Measurements from ENCODE around the gene DNM1.

Gene DNM1

DNA sequence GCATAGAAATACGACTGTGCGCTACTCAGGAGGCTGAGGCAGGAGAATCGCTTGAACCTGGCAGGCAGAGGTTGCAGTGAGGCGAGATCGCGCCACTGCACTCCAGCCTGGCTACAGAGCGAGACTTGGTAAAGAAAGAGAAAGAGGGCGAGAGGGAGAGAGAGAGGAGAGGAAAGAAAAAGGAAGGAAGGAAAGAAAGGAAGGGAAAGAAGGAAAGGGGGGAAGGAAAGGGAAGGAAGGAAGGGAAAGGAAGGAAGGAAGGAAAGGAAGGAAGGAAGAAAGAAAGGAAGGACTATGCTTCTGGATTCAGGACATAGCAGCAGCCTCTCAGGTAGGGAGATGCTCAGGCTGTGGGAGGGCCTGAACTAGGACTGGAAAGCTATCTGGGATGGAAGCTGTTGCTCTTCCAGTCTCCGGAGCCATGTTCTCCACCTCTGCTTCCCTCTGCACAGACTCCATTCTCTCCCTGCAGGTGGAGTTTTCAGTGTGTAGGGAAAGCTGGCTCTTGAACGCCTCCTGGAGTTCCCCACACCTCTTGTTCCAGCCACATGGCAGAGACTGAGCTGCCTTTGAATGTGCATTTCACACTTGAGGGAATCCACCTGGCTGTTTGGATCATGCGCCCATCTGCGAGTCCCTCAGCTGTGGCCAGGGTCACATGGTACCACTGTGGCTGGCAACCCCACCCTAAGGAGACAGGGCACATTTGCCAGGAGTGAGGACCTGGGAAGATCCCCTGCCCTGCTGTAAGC is 82.0 kb downstream of the DNM1 start:
- Histone ChIP-seq H3K36me3 (ENCODE audit: control insufficient read depth, insufficient read depth, low read length) (no peaks in the 10 kb centered on the region), H3K79me1 (ENCODE audit: low read length) (no peaks in the 10 kb centered on the region), H3K23ac (ENCODE audit: low read length) (no peak overlapping the region), H4K8ac (ENCODE audit: low read depth, low read length) (no peak overlapping the region), H2BK15ac (replicated peaks; ENCODE audit: low read depth) (no peak overlapping the region), H3K4ac (ENCODE audit: low read depth, low read length) (no peak overlapping the region), H3K27me3 (ENCODE audit: insufficient read depth, low read length, poor library complexity) (no peaks in the 10 kb centered on the region), H3K4me1 (ENCODE audit: control insufficient read depth, low read depth, low read length) (no peaks in the 10 kb centered on the region), H3K27ac (ENCODE audit: low read depth, low read length) (no peak overlapping the region), H3K9ac (ENCODE audit: low read length) (no peak overlapping the region), H3K4me3 (ENCODE audit: low read length) (no peak overlapping the region), H2BK5ac (ENCODE audit: low read length) (no peak overlapping the region), H4K5ac (ENCODE audit: low read length) (no peak overlapping the region), H3K56ac (ENCODE audit: low read length) (no peak overlapping the region), H2AK5ac (ENCODE audit: low read length) (no peak overlapping the region), H3K79me2 (ENCODE audit: control insufficient read depth, insufficient read depth, low read length) (no peaks in the 10 kb centered on the region), H3K18ac (ENCODE audit: low read length) (no peak overlapping the region), H3K4me2 (ENCODE audit: low read length) (no peak overlapping the region), H2BK120ac (ENCODE audit: low read depth, low read length) (no peak overlapping the region)
- WGBS (ENCODE audit: extremely low coverage, insufficient coverage, low lambda C conversion rate) = no CpG with 5 or more reads among the region's 12 CpGs
- DNase-seq = no peak

DNA sequence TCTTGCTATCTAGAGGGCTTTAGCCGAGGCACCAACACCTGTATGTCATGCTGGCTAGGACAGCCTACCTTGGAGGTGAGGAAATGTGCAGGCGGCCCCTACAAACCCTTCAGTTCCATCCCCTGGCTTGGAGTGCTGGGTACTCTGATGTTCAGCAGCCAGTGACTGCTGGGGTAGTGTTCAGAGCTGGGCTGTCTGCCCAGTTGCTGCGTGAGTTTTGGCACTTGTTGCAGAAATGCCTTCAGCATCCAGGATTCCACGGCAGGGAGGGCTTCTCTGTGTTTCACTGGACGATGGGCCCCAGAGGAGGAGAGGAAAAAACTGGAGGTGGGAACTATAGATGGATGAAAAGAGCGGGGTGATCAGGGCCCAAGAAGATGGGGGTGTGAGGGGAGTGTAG is 83.3 kb downstream of the DNM1 start:
- no peak for DNase-seq
- Histone ChIP-seq H3K23ac (ENCODE audit: low read length) (no peak overlapping the region), H2BK15ac (replicated peaks; ENCODE audit: low read depth) (no peak overlapping the region), H3K36me3 (ENCODE audit: control insufficient read depth, insufficient read depth, low read length) (no peaks in the 10 kb centered on the region), H4K5ac (ENCODE audit: low read length) (no peak overlapping the region), H3K79me1 (ENCODE audit: low read length) (no peaks in the 10 kb centered on the region), H3K27me3 (ENCODE audit: insufficient read depth, low read length, poor library complexity) (no peaks in the 10 kb centered on the region), H3K79me2 (ENCODE audit: control insufficient read depth, insufficient read depth, low read length) (no peaks in the 10 kb centered on the region), H2BK5ac (ENCODE audit: low read length) (no peak overlapping the region), H3K4me1 (ENCODE audit: control insufficient read depth, low read depth, low read length) (no peaks in the 10 kb centered on the region), H3K4ac (ENCODE audit: low read depth, low read length) (no peak overlapping the region), H2AK5ac (ENCODE audit: low read length) (no peak overlapping the region), H3K27ac (ENCODE audit: low read depth, low read length) (no peak overlapping the region), H3K18ac (ENCODE audit: low read length) (no peak overlapping the region), H3K56ac (ENCODE audit: low read length) (no peak overlapping the region), H4K8ac (ENCODE audit: low read depth, low read length) (no peak overlapping the region), H3K4me2 (ENCODE audit: low read length) (no peak overlapping the region), H3K4me3 (ENCODE audit: low read length) (no peak overlapping the region), H2BK120ac (ENCODE audit: low read depth, low read length) (no peak overlapping the region), H3K9ac (ENCODE audit: low read length) (no peak overlapping the region)
- no CpG with 5 or more reads among the region's 6 CpGs for WGBS (ENCODE audit: extremely low coverage, insufficient coverage, low lambda C conversion rate)

DNA sequence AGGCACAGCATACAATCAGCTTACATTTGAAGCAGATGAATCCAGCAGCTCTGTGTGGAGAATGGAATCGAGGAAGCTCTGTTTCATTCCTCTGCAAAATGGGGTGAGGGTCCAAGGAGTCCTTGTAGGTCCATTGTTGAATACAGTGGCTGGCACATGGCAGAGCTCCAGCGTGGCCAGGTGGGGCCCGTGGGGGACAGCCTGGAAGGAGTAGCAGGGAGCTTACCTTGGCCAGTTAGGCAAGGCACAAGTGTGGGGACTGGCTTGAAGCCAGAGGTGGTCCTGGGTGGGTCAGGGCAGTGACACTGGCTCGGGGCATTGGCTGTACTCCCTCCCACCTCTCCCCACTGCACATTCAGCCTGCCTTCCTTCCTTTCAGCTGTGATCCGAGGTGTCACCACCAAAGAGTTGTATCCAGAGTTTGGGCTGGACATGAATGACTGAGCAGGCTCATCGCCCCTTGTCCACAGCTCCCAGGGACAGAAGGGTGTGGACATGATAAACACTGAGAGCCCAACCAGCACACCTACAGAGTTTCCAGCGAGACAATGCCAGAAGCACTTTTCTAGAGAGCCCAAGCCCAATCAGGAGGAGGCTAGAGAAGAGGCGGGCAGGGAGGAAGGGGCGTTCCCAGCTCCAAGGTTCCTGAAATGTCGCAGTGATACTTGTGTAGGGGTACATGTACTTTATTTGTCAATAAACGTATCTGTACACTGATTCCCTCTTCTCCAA is 85.3 kb downstream of the DNM1 start:
- H3K4ac ChIP-seq (ENCODE audit: low read depth, low read length) = no peak overlapping the region
- no CpG with 5 or more reads among the region's 11 CpGs for WGBS (ENCODE audit: extremely low coverage, insufficient coverage, low lambda C conversion rate)

DNA sequence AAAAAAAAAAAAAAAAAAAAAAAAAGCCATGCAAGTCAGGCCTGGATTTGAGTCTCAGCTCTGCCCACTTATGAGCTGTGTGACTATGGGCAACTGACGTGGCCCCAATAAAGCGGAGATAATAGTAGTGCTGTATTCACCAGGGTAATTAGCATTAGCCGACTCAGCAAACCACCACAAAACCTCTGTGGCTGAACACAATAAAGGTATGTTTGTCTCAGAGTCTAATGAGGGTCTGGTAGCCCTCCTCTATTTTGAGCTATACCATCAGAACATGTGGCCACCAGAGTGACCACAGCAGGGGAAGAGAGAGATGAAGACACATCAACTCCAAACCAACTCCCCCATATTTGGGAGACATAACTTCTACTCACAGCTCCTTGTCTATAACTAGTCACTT is 88.8 kb downstream of the DNM1 start:
- no peaks in the 10 kb centered on the region for H3K79me1 ChIP-seq (ENCODE audit: low read length)
- H2AK5ac ChIP-seq (ENCODE audit: low read length) = no peak overlapping the region
- no peaks in the 10 kb centered on the region for H3K79me2 ChIP-seq (ENCODE audit: control insufficient read depth, insufficient read depth, low read length)
- H3K4ac ChIP-seq (ENCODE audit: low read depth, low read length) = no peak overlapping the region
- no peaks in the 10 kb centered on the region for H3K36me3 ChIP-seq (ENCODE audit: control insufficient read depth, insufficient read depth, low read length)
- DNase-seq = no peak
- H3K4me1 ChIP-seq (ENCODE audit: control insufficient read depth, low read depth, low read length) = no peaks in the 10 kb centered on the region
- H4K8ac ChIP-seq (ENCODE audit: low read depth, low read length) = no peak overlapping the region
- H4K5ac ChIP-seq (ENCODE audit: low read length) = no peak overlapping the region
- H3K27ac ChIP-seq (ENCODE audit: low read depth, low read length) = no peak overlapping the region
- no peak overlapping the region for H2BK120ac ChIP-seq (ENCODE audit: low read depth, low read length)
- H2BK5ac ChIP-seq (ENCODE audit: low read length) = no peak overlapping the region
- no peaks in the 10 kb centered on the region for H3K27me3 ChIP-seq (ENCODE audit: insufficient read depth, low read length, poor library complexity)
- H3K4me3 ChIP-seq (ENCODE audit: low read length) = no peak overlapping the region
- no peak overlapping the region for H2BK15ac ChIP-seq (replicated peaks; ENCODE audit: low read depth)
- no peak overlapping the region for H3K18ac ChIP-seq (ENCODE audit: low read length)
- no peak overlapping the region for H3K4me2 ChIP-seq (ENCODE audit: low read length)
- H3K56ac ChIP-seq (ENCODE audit: low read length) = no peak overlapping the region
- WGBS (ENCODE audit: extremely low coverage, insufficient coverage, low lambda C conversion rate) = no CpG with 5 or more reads among the region's 3 CpGs
- H3K9ac ChIP-seq (ENCODE audit: low read length) = no peak overlapping the region
- no peak overlapping the region for H3K23ac ChIP-seq (ENCODE audit: low read length)

More for the DNA sequence above, 85.3 kb downstream of the DNM1 start:
- Histone ChIP-seq H2BK5ac (ENCODE audit: low read length) (no peak overlapping the region), H2BK120ac (ENCODE audit: low read depth, low read length) (no peak overlapping the region), H2AK5ac (ENCODE audit: low read length) (no peak overlapping the region), H3K56ac (ENCODE audit: low read length) (no peak overlapping the region), H3K4me1 (ENCODE audit: control insufficient read depth, low read depth, low read length) (no peaks in the 10 kb centered on the region), H4K8ac (ENCODE audit: low read depth, low read length) (no peak overlapping the region), H3K27me3 (ENCODE audit: insufficient read depth, low read length, poor library complexity) (no peaks in the 10 kb centered on the region), H3K36me3 (ENCODE audit: control insufficient read depth, insufficient read depth, low read length) (no peaks in the 10 kb centered on the region), H3K79me1 (ENCODE audit: low read length) (no peaks in the 10 kb centered on the region), H2BK15ac (replicated peaks; ENCODE audit: low read depth) (no peak overlapping the region), H3K18ac (ENCODE audit: low read length) (no peak overlapping the region), H3K27ac (ENCODE audit: low read depth, low read length) (no peak overlapping the region), H3K9ac (ENCODE audit: low read length) (no peak overlapping the region), H4K5ac (ENCODE audit: low read length) (no peak overlapping the region), H3K23ac (ENCODE audit: low read length) (no peak overlapping the region), H3K79me2 (ENCODE audit: control insufficient read depth, insufficient read depth, low read length) (no peaks in the 10 kb centered on the region), H3K4me3 (ENCODE audit: low read length) (no peak overlapping the region), H3K4me2 (ENCODE audit: low read length) (no peak overlapping the region)
- no peak for DNase-seq

DNA sequence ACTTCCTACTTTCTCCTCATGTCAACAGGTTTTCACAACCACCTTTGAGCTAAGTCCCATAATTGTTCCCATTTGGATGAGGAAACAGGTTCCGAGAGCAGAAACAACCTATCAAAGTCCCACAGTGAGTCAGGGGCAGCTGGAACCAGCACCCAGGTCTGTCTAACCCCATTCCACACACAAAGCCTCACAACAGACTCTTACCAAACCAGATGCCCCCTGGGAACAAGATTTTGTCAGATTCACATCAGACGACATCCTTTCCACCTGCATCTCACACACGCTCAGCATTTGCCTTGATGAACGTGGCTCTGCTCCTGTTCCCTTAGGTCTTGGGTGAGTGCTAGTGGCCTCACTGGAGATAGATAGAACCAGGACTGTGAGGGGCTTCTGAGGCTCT is 89.9 kb downstream of the DNM1 start:
- H3K79me2 ChIP-seq (ENCODE audit: control insufficient read depth, insufficient read depth, low read length) = no peaks in the 10 kb centered on the region
- H2AK5ac ChIP-seq (ENCODE audit: low read length) = no peak overlapping the region
- no peak overlapping the region for H2BK15ac ChIP-seq (replicated peaks; ENCODE audit: low read depth)
- H3K4me2 ChIP-seq (ENCODE audit: low read length) = no peak overlapping the region
- no peak overlapping the region for H4K5ac ChIP-seq (ENCODE audit: low read length)
- no peaks in the 10 kb centered on the region for H3K36me3 ChIP-seq (ENCODE audit: control insufficient read depth, insufficient read depth, low read length)
- no peaks in the 10 kb centered on the region for H3K4me1 ChIP-seq (ENCODE audit: control insufficient read depth, low read depth, low read length)
- H3K79me1 ChIP-seq (ENCODE audit: low read length) = no peaks in the 10 kb centered on the region
- H2BK5ac ChIP-seq (ENCODE audit: low read length) = no peak overlapping the region
- H3K9ac ChIP-seq (ENCODE audit: low read length) = no peak overlapping the region
- no peak overlapping the region for H3K56ac ChIP-seq (ENCODE audit: low read length)
- H4K8ac ChIP-seq (ENCODE audit: low read depth, low read length) = no peak overlapping the region
- no peak overlapping the region for H3K4me3 ChIP-seq (ENCODE audit: low read length)
- no peak for DNase-seq
- H2BK120ac ChIP-seq (ENCODE audit: low read depth, low read length) = no peak overlapping the region
- no peak overlapping the region for H3K18ac ChIP-seq (ENCODE audit: low read length)
- H3K23ac ChIP-seq (ENCODE audit: low read length) = no peak overlapping the region
- no peak overlapping the region for H3K4ac ChIP-seq (ENCODE audit: low read depth, low read length)
- H3K27ac ChIP-seq (ENCODE audit: low read depth, low read length) = no peak overlapping the region
- no CpG with 5 or more reads among the region's 4 CpGs for WGBS (ENCODE audit: extremely low coverage, insufficient coverage, low lambda C conversion rate)
- H3K27me3 ChIP-seq (ENCODE audit: insufficient read depth, low read length, poor library complexity) = no peaks in the 10 kb centered on the region

Measured in mesendoderm (in vitro differentiated cells).